ENCODE results near the gene ADAM19.
"Not testable (repeated sequence)": the region's sequence is repeated elsewhere in the genome, so short reads cannot be mapped to it uniquely, and the experiment has no call there.

ADAM19 gene

DNA sequence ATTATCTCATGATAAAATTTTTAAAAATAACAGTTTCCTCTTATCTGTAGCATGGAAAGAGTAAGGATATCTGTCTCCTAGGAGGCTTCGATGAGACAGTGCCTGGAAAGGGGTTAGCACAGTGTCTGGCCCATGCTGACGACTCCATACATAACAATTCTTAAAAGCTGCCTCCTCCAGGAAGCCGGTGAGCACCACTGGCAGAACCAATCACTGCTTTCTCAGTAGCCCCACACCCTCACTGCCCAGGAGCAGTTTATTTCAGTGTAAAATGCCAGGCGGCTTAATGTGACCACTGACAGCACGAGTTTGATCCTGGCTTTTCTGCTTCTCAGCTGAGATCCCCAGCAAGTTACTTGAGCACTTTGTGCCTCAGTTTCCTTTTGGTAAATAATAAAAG lies 116.7 kb downstream of the ADAM19 start:
- no peak for DNase-seq

DNA sequence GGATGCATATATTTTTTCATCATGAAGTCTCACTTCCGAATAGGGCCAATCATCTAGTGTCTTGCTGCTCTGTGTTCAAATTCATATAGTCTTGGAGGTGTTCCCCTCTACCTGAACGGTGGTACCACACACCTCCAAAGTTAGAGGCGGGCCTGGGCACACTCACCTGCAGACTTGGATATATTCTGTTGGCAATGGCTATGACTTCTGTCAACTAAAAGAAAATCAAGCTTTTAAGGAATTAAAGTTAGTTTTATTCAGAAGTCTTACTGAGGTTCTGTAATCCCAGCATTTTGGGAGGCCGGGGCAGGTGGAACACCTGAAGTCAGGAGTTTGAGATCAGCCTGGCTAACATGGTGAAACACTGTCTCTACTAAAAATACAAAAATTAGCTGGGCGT lies 118.2 kb downstream of the ADAM19 start:
- DNase-seq, result no peak

DNA sequence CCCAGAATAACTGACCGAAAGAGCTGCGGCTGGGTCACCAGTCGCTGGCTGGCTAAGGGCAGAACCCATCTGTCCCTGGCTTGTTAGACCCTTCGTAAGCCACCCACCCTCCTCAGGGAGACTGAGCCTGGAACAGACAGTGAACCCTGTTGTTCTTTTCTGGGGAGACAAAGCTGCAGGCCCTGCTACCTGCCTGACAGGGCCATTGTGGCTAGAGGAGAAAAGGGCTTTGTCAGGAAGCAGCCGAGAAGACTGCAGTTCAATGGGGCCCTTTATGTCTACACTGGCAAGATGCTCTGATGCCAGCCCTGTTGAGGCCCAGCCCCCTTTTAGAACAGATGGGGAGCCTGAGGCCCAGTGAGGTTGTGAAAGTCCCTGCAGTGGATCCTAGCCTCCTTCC lies 119.3 kb downstream of the ADAM19 start:
- DNase-seq, result no peak

DNA sequence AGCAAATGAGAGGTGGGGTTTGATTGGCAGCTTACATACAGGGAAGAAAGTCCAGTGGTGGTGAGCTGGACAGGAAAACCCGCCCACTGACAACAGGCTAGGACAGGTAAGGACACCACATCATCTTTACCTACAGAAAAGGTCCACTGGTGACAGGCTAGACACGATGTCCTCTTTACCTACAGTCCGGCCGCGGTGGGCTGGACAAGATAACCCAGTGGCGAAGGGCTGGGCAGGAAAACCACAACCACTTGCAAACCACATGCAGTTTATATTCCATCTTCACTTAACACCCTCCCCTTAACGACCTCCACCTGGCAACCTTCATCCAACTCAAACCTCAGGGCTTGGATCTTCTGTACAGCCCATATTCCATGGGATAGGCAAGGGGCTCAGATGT lies 120.5 kb downstream of the ADAM19 start:
- DNase-seq, result no peak

DNA sequence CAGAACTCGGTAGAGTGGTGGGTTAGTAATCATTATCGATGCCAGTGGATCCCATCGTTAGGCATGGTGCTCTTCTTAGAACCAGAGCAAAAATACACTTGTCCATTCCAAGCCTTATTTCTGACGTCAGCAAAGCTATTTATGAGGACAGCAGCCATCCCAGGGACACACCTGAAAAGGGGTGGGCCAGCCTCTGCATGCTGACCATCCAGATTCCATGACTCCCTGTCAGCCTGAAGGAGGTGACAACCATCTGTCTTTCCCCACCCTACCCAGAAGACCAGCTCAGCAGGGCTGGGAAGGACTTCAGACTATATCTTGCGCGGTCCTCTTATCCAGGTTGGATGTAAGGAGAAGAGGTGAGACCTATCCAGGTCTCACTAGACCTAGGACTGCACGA lies 121.3 kb downstream of the ADAM19 start:
- no peak for DNase-seq

DNA sequence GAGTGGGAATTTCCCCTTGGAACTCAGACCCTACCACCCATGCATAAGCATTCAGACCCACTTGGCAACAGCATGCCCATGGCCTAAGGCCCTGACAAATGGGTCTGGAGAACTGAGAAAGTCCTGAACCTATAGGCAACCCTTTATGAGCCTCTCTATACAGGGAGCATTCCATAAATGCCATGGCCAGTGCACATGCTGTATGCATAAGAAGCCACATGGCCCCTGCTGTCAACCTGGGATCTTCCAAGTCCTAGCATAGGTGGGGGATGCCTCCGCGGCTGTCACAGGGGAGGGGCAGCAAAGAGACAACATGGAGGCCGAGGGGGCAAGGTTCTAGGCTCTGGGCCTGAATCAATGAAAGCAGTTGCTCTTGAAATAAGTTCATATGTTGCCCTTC lies 123.8 kb downstream of the ADAM19 start:
- DNase-seq, result no peak

DNA sequence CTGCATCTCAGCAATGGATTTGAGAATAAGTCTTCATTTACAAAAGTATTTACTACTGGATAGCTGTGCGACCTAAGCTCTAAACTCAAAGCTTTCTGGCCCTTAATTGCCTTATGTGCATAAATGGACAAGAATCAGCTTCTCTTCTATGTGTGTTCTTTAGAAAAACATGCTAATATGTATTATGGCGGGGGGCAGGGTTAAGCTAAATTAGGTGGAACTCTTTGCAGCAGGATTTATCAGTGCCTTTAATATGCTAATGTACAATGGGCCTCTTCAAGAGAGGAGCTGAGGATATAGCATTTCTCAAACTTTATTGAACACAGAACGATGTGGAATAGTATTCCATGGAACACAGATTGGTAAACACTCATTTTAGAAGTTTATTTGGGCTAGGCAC lies 125.6 kb downstream of the ADAM19 start:
- no peak for DNase-seq

DNA sequence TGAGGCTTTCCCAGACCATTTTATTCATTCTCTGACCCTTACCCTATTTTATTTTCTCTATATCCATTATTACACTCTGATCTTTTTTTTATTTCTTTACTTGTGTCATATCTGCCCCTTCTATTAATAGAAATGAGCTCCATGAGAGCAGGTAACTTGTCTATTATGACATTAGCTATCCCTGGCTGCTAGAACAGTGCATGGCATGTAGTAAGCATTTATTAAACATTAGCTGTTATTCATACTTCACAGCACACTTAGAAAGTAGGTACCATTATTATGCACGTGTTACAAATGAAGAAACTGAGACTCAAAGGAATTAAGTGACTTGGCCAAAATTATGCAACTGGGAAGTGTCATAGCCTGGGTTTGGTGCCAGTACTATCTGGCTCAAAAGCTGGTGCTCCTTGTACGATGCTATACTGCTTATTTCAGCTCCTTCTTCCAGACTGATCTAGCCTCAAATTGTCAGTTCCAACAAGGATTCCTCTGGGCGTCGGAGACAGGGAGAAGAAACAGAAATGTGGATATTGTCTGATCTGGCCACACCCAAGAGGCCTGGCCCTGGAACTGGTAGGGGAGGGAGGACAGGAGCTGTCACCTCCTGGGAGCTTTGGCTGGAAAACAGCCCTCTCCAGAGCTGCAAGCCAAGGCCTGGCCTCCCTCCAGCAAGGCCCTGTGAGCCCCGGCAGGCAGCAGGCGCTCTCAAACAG lies 126.4 kb downstream of the ADAM19 start:
- no peak for DNase-seq

DNA sequence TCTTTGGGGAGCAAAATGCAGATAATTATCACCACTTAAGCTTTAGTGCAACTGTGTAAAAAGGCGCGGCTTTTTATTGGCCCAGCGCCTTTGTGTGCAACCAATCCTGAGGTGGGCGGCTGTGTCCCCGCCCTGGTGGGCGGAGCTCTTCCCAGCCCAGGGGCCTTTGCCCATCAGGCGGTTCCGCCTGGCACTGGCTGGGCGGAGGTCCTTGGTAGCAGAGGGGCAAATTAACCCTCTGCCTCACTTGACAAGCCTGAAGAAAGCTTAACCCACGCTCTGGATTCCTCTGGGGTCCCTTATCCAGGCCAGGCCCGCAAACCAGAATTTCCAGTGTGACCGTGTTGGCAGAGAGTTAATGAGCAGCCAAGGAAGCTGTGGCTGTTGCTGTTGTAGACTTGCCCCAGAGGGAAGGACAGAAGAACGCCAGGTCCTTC lies 128.4 kb downstream of the ADAM19 start:
- DNase-seq, result no peak

DNA sequence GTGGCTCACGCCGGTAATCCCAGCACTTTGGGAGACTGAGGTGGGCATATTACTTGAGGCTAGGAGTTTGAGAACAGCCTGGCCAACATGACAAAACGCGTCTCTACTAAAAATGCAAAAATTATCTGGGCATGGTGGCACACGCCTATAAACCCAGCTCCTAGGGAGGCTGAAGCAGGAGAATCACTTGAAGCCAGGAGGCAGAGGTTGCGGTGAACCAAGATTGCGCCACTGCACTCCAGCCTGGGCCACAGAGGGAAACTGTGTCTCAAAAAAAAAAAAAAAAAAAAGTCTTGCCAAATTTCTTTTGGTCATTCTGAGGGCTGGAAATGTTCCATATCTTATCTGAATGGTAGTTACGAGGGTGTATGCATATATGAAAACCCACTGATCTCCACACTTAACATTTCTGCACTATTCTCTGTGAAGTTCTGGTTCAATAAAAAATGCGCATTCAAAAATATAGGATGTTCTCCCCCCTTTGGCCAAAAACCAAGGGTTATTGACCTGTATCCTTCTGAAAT lies 129.1 kb downstream of the ADAM19 start:
- DNase-seq, result no peak

DNA sequence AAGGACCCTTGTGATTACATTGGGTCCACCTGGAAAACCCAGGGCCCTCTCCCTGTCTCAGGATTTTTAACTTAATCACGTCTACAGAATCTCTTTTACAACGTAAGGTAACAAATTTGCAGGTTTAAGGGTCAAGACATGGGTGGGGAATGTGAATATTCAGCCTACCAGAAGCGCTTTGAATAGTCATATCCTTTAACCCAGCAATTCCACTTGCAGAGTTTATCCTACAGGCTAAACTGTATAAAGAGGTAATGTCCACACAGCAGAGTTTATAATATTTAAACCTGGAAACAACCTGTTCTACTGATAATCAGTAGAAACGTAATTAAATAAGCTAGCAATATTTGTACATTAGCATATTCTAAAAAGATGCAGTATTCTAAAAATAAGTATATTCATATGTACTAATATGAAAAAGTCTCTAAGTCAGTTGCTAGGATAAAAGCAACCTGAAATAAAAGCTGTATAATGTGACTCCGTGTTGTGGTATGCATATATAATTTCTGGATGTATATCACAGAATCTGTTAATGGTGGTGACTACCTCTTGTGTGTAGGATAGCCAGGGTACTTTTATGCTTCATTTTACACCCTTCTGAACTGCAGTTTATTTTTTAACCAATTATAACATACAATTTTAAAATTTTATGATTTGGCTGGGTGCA lies 129.7 kb downstream of the ADAM19 start:
- DNase-seq, result no peak

DNA sequence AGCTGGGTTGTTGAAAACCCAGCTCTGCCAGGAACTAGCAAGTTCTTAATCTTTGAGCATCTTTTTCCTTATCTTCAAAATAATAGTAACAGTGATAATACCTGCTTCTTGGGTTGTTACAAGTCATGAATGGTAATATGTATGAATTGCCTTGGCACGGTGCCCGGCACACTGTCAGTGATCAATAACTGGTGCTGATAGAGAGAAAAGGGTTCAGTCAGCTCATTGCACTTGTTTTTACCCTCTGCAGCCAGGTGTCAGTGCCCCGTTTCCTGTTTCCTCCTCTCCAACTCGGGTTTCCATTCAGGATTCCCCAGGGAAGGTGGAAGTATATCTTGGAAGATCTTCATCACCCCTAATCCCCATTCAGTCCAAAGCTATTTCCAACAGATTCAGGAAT lies 131.4 kb downstream of the ADAM19 start:
- no peak for DNase-seq

DNA sequence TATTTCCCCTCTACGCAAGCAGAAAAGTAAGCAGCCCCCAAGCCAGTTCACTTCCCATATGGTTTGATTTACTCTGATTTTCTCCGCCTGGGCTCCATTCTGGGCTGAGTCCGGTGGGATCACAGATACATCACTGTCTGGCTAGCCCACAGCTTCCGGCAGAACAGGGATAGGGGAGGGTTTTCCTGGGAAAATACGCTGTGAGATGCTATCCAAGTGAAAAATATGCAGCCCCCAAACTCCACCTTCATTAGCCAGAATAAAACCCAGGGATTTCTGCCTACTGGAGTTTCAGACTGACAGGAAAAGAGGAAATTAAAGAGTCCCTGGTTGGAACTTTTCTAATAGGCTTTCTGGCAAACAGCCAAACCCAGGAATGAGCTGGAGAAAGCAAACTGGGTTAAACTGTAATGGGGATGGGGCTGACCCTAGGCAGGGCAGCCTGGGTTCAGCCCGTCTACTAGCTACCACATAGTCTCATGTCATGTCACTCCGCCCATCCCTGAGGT lies 132.5 kb downstream of the ADAM19 start:
- DNase-seq, result no peak

DNA sequence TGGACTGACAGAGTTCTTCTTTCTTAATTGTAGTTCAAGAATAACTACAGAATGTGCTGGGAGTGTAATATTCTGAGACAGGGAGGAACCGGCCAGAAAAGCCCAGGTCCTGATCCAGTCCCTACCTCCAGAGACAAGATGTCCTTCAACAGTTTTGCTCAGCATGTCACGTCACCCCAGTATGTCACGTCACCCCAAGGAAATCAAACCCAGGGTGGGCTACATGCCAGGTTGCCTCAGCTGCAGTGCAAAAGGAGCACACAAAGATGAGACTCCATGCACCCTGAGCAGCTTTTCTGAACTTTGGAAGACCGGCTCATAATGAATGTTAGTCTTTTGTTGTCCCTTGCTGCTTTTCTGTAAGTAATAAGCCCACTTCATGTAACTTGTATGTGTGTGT lies 141.5 kb downstream of the ADAM19 start:
- no peak for DNase-seq

DNA sequence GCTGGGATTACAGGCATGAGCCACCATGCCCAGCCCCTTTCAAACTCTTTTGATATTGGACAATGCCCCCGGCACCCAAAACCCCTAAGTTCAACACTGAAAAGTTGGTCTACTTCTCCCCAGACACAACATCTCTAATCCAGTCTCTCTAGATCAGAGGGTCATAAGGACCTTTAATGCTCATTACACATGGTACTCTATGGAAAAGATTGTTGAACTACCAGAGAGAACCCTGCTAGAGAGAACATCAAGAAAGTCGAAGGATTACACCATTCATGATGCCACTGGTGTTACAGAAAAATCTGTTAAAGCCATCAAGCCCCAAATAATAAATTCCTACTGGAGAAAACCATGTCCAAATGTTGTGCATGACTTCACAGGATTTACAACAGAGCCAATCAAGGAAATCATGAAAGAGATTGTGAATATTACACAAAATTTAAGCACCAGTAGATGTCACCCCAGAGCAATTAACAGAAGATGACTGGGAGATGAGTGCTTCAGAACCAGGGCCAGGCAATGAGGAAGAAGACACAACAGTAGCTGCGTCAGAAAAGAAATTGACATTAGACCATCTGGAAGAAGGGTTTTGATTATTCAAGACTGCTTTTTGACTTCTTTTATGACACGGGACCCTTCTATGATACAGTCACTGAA lies 143.9 kb downstream of the ADAM19 start:
- peak; percentile 30 to 59 for DNase-seq

DNA sequence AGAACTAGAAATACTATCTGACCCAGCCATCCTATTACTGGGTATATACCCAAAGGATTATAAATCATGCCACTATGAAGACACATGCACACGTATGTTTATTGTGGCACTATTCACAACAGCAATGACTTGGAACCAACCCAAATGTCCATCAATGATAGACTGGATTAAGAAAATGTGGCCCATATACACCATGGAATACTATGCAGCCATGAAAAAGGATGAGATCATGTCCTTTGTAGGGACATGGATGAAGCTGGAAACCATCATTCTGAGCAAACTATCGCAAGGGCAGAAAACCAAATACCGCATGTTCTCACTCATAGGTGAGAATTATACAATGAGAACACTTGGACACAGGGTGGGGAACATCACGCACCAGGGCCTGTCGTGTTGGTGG lies 145.7 kb downstream of the ADAM19 start:
- DNase-seq, result not testable (repeated sequence)
